GM21825 (cell line): Measurements from ENCODE around the gene LRP1.

Experiments used
- ATAC-seq: cut with Tn5 transposase; IDR thresholded peaks from one replicate; pipeline ENCODE4 v1.9.1; 2021; ENCODE audit warnings: mild to moderate bottlenecking, moderate library complexity; ENCODE audit not compliant: unreplicated experiment

Gene LRP1

DNA sequence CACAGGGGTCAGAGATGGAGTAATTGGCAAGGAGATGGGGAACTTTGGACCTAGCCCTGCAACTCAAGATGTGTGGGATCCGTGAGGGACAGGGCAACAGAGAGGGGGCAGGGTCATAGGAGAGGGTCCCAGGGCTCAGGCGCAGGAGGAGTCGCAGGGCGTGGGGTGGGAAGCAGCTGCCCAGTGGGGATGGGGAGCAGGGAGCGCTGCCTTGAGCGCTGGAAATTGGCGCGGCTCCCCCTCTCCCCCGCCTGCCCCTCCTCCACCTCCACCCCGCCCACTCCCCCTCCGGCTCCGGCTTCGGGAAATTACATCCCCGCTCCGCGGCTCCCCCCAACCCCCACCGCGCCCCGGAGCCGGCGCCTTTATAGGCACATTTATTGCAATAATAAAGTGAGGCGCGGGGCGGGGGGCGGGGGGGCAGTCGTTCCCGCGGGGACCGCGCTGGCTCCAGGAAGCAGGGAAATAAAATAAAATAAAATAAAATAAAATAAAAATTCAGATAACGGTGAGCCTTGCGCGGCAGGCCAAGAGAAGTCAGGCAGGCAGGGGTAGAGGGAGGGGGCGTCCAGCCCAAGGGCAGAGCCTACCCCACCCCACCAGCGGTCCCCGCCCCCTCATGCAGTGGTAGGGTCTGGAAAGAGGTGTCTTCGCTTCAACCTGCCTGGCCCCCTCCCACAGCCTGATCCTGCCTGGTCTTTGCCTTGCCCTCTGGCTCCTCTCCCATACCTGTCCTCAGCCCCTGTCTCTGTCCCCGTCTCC lies 91.9 kb downstream of the LRP1 start:
- ATAC-seq: no peak

DNA sequence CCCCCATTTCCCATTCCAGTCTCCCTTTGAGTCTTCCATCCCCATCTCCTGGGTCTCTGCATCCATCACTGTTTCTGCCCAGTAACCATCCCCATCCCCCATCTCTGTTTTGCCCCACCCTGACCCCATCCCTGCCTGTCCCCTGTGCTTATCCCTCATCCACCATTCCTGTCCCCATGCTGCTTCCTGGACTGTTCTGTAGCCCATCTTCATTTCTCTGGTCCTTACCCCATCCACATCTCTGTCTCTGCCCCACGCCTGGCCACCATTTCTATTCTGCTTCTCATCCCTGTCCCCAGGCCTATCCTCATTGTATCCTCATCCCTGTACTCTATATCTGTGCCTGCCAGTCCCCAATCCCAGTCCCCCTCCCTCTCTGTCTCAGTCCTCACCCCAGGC lies 92.5 kb downstream of the LRP1 start:
- ATAC-seq: no peak

DNA sequence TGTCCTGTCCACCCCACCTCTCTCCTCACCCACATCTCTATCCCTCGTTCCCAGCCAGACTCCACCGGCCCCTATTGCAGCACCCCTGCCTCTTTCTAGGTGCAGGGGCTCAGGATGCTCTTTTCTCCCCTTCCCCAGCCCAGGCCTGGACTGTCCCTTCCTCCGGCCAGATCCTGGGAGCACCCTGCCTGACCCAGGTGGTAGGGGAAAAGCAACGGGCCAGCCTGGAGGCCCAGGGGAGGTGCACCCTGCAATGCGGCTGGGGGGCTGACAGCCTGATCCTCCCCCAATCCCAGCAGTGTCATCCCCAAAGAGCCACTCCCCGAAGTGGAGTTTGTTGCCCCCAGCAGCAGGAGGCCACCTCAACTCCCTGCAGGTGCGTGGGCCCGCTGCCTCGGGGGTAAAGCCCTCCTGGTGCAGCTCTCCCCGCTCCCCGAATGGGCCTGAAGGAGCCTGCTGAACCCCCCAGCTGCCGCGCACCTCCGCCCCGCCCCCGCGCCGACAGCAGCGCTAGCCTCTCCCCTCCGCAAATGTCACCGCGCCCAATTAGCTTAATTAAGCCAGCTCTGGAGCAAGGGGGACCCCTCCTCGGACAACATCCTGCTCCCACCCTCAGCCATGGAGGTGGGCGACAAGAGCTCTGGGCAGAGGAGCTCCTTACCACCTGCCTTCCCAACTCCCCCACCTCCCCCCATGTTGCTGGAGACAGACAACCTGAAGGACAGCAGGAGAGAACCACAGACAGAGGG lies 93.1 kb downstream of the LRP1 start:
- no peak for ATAC-seq

DNA sequence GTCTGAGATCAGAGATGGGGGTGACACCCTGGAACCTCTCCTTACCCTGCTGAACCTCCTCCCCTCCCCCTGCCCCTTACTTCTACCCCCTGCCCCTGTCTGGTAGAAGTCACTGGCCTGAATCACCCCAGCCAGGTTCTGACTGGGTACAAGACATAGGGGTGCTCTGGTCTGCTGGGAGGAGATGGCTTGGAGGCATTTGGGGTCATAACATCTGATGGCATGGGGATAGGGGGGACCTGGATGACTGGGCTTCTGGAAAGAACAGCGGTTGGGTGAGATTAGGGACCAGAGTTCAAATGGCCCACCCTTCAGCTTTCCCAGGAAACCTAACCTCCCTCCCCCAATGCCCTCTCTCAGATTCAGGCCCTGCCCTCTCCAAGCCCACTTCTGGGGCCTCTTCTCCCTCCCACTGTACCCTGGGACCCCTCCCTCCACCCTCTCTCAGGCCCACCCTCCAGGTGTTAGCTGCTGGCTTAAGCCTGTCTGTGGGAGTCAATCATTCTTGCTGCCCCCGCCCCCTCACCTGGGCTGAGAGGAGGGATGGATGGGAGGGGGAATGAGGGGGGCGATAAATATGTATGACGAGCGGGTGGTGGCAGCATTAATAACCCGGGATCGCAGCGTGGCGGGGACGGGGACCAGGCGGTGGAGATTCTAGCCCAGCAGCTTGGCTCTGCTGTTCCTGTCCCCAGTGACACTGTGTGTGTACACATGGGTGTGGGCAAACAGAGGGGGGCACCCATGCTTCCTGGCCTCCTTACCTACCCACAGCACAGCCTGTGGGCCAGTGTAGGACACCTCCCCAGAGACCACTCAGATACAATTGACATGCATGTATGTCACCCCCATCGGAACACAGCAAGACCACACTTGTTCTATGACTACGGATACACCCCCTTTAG lies 94.3 kb downstream of the LRP1 start:
- no peak for ATAC-seq

DNA sequence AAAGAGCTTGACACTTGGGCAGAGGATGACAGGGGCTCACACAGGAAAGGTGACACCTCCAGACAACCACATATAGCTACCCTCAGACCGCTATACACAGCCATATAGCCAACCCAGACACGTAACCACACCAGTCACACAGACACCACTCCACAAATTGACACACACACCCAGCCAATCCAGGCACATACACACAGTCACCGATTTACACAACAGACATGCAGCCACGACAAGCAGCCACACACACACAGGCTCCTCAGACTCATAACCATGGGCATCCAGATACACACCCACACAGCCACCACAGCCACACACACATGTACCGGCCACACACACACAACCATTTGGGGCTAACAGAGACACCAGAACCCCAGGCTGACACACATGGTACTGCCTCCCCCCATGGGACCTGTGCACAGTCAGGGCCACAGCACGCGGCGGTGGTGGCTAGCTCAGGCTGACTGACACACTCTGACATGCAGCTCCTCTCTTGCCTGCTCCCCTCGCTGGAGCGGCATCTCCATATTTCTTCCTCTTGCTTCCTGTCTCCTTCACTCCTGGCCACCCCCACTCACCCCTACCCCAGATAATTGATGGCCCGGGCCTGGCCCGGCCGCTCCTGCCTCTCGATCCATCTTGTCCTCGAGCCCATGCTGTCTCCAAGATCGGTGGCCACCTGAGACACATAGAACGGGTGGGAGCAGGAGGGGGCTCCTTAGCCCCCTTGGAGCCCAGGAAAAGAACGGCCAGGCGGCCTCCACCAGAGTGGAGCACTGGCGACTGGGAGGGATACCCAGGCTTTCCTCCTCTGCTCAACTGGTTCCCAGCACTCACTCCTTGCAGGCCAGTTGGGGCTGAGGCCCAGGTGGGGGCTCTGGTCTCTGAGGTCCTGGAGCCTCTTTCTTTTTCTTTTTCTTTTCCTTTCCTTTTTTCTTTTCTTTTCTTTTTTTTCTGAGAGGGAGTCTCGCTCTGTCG lies 95.2 kb downstream of the LRP1 start:
- no peak for ATAC-seq

DNA sequence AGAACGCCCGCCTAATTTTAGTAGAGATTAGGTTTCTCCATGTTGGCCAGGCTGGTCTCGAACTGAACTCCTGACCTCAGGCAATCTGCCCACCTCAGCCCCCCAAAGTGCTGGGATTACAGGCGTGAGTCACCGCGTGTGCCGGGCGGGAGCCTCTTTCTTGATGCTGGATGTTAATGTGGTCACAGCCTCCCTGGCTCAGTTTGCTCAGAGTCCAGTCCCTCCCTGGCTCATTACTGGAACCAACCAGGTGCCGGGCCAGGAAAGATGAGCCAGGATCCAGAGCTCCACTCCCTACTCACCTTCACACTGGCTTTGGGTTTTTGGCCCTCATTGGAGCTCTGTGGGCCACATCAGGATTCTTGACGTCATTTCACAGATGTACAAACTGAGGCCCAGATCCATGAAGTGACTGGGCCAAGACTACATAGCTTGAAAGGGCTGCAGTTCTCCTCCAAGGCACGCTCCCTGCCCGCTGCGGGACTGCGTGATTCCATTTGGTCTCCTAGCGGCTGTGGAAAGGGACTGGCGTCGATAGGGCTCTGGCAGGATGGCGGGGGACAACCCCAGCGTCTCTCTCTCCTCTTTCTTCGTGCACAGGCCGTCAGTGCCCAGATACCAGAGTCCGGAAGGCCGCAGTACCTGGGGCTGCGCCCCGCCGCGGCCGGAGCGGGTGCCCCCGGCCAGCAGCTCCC lies 96.1 kb downstream of the LRP1 start:
- no peak for ATAC-seq

DNA sequence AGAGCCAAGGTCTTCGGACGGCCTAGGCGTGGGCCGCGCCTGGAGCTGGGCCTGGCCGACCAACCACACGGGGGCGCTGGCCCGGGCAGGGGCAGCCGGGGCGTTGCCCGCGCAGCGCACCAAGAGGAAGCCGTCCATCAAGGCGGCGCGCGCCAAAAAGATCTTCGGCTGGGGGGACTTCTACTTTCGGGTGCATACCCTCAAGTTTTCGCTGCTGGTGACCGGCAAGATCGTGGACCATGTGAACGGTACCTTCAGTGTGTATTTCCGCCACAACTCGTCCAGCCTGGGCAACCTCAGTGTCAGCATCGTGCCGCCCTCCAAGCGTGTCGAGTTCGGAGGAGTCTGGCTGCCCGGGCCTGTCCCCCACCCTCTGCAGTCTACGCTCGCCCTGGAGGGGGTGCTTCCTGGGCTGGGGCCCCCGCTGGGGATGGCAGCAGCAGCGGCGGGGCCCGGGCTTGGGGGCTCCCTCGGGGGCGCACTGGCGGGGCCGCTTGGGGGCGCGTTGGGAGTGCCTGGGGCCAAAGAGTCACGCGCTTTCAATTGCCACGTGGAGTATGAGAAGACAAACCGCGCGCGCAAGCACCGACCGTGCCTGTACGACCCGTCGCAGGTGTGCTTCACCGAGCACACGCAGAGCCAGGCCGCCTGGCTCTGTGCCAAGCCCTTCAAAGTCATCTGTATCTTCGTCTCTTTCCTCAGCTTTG lies 96.8 kb downstream of the LRP1 start:
- ATAC-seq: no peak

DNA sequence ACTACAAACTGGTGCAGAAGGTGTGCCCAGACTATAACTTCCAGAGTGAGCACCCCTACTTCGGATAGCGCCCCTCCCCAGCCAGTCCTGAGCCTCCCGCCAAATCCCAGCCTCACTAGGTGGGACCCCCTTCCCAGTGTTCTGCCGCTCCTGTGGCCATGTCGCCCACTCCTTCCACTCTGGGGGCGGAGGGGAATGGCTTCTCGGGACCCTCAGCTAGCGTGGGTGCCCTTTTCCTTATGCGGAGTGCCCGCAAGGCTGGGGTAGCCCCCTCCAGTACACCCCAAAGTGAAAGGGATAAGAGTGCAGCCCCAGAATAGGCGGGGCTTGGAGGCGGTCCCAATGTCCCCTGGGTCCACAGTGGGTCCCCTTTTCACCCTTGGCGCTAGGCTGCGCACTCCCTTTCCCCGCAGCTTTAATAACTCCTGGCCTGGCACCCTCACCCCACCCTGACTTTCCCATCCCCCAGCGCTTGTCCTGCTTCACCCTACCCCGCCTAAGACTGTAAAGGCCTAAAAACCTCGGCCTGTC lies 97.5 kb downstream of the LRP1 start:
- ATAC-seq: no peak

DNA sequence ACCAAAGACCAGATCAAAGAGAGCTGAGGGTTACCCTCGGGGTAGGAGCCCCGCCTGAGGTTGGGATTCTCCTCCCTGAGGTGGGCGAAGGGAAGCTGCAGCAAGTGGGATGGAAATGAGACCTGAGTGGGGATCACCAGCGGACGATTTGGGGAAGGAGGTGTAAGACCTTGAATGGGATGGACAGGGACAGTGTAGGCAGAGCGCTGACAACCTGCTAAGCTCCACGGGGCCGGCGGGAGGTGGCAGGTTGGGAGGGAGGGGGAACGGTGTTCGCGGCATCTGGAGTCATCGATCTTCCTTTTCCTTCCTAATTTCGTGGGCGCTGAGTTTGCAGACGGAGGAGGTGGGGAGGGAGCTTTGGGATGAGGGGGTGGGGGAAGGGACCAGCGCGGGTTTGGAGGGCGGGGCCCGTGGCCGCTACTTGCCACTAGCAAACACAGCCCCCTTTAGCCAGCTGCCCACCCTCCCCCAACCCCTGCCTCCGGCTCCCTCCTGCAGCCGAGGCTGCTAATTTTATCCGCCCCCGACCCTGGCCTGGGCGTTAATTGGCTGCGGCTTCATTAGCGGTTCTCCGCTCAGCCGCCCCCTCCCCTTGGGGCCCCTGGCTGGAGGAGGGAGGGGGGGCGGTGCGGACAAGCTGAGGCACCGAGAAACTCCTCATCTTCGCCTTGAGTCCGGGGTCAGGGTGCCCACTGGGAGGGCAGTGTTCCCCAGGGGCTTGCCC lies 98.5 kb downstream of the LRP1 start:
- ATAC-seq: no peak

DNA sequence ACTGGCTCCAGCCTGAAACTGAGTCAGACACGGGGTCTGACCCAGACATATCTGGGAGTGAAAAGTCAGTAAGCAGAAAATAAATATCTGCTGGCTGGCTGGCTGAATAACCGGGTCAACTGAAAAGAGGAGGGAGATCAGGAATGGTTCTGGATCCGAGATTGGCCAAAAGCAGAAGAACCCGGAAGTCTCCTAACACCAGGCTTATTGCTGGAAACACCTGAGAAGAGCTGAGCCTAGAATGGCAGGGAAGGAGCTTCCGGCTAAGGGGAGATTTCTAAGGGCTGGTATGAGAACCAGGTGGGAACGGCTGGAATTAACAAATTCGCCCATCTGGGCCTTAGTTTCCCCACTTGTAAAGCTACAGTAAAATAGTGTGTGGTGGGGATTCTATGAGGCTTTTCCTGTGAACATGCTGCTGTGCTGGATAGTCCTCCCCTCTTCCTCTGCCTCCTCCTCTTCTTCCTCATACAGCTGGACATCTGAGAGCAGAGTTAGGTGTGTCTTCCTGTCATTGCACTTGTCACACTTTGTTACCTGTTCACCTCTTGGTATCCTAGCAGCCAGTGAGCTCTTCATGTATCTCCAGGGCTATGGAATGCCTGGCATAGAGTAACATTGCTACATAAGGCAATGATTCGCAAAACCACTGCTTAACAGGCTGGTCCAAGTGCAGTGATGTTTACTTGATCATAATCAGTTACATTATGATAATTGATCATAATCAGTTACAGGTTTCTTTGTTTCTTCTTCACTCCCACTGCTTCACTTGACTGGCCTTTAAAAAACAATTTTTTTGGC lies 99.2 kb downstream of the LRP1 start:
- ATAC-seq: no peak

DNA sequence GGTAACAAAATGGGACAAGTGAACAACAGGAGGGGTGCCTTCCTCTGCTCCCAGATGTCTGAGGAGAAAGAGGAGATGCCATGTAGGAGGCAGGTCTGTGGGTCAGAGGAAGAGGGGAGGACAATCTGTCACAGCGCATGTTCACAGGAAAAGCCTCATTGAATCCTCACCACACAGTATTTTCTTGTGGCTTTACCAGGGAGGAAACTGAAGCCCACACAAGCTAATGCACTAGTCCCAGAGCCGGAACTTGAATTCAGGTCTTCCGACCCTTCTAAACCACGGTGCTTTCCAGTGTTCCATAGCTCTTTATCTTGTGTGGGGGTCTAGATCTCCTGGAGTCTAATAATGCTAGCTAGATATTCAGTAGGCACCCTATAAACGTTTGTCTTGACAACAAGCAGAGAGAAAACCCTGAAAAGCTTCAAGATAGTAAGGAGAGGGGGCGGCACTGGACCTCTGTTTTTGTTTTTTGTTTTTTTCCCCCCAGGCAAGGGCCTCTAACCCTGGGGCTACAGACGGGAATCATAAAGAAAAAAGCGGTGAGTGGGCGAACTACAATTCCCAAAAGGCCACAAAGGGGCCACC lies 100.9 kb downstream of the LRP1 start:
- ATAC-seq: no peak

DNA sequence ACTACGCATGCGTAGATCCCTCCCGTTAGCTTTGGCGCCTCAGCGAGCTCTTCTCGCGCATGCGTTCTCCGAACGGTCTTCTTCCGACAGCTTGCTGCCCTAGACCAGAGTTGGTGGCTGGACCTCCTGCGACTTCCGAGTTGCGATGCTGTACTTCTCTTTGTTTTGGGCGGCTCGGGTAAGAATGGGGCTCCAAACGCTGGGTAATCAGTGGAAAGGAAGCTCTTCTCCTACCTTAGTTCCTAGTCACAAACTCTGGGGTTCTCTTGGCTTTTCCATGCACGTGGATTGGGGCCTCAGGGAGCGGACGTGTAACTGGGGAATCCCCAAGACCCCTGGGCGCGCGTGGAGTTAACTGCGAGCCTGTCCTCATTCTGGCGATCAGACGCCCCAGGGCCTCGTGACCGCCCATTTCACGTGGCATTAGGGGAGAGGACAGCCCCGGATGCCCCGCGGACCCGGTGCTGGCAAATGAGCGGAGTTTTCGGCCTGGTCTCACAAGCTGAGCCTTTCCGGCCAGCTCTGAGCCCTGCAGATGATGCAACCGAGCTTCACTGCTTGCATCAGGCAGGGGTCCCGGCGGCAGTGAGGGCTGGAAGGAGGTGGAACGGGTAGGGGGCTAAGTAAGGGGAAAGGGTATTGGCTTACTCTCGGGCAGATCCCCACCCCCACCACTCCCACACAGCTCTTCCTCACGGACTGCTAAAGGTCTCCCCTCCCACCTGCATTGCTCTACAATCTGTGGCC lies 101.5 kb downstream of the LRP1 start, which contains the start of gene SHMT2:
Gene SHMT2, plus strand, starts transcription at position 78 of the 747 bp plus-strand sequence. Its CDS starts 68 bp downstream, at position 146.
- ATAC-seq: peak; percentile 51

DNA sequence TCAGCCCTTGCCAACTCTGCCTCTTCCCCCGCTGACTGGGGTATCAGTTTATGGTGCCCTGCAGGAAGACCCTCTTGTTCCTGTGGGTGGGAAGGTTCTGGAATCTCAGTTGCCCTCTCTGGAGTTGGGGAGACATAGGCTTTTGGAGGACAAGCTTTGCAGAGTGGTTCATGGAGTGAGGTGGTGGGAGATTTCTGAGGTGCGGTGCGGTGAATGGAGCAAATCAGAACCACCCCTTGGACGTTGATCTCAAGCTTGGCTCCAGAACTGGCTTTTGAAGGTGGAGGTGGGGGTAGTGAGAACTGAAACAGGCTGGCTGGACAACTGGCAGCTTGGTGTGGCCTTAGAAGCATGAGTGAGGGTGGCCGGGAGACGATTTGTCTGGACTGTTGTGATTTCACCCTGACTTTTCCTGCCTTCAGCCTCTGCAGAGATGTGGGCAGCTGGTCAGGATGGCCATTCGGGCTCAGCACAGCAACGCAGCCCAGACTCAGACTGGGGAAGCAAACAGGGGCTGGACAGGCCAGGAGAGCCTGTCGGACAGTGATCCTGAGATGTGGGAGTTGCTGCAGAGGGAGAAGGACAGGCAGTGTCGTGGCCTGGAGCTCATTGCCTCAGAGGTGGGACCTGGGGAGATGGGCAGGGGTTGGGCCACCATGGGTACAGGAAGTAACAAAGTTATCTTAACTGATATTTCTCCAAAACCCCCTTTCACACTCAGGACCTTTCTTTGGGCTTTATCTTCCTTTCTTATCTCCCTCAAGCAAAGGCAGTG lies 102.3 kb downstream of the LRP1 start:
- ATAC-seq: no peak

DNA sequence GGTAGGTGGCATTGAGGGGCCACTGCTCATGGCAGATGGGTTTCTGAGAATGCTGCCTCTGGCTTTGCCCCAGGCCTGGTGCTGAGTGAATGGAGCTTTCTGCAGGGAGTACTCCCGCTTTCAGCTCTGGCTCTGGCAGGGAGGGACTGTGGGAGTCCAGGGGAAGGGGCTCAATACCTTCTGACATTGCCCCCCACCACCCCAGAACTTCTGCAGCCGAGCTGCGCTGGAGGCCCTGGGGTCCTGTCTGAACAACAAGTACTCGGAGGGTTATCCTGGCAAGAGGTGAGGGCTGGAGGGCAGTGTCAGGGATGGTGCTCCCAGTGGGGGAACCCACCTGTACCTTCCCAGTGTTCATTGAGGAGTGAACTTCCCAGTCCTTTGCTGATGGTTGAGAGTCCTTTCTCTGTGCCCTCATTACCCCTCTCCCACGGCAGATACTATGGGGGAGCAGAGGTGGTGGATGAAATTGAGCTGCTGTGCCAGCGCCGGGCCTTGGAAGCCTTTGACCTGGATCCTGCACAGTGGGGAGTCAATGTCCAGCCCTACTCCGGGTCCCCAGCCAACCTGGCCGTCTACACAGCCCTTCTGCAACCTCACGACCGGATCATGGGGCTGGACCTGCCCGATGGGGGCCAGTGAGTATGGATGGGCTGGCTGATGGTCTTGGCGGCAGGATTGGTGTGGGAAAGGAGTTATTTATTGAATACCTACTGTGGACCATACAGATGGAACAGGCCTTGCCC lies 103.2 kb downstream of the LRP1 start:
- ATAC-seq: no peak
